GM12878 (cell line): ENCODE data around the gene LAYN. TPM values are rescaled to one million over a fixed set of nuclear protein-coding genes. Genes with fewer than 3 reads are reported as not detected.

Experiments used
- ATAC-seq: fragments of 200-7000 bp; cut with Tn5 transposase; 3 replicates; pipeline ENCODE4 v1.9.1; 2020; ENCODE audit warnings: mild to moderate bottlenecking, moderate library complexity
- BruUV-seq: library from RNA; stranded (reverse); fragments of 400-500 nt; replicated peaks from 2 replicates; lab custom pipeline; 2021; lab: Mats Ljungman, UMichigan
- CTCF ChIA-PET: fragments of 300-600 bp; sonication (Branson Sonifier 250); formaldehyde crosslinking; extraction: SDS; loops from one replicate; lab custom pipeline; 2021; ENCODE audit warnings: inconsistent platforms; lab: Yijun Ruan, JAX
- POLR2A ChIA-PET: fragments of 350-600 bp; formaldehyde crosslinking; extraction: SDS; loops from one replicate; lab custom pipeline; 2021; ENCODE audit warnings: inconsistent platforms; lab: Charles Lee
- RAD21 ChIA-PET: fragments of 300-600 bp; sonication (Branson Sonifier 250); formaldehyde crosslinking; loops from one replicate; lab custom pipeline; 2023; ENCODE audit warnings: antibody characterized with exemption; ENCODE audit not compliant: unreplicated experiment; lab: Charles Lee
- SMC1A ChIA-PET: fragments of 300-600 bp; sonication (Branson Sonifier 250); formaldehyde crosslinking; loops from one replicate; lab custom pipeline; 2023; ENCODE audit not compliant: unreplicated experiment, uncharacterized antibody; lab: Charles Lee
- DNase-seq: peaks from one replicate; pipeline ENCODE4 v3.0.0-alpha.2; 2011; ENCODE audit warnings: low read depth, low spot score
- FAIRE-seq: peaks from 3 replicates; lab custom pipeline; 2011; peaks lifted over from hg19 to GRCh38; lab: Jason Lieb, UNC
- H2AFZ ChIP-seq: 2 replicates; pipeline ENCODE4 v1.6.0; 2011; ENCODE audit warnings: low read depth, low read length, control low read depth; ENCODE audit not compliant: control insufficient read depth
- H3K27ac ChIP-seq: 2 replicates; pipeline ENCODE4 v1.5.1; 2011; ENCODE audit warnings: control low read depth; ENCODE audit not compliant: control insufficient read depth, insufficient read depth
- H3K27me3 ChIP-seq, 2 experiments: replicated peaks in 1 of 2; 2 replicates each; pipeline versions ENCODE4 v1.6.0 to v1.6.1; 2011; ENCODE audit warnings: low read length in 1 of 2; ENCODE audit not compliant: control insufficient read depth in 2 of 2, insufficient read depth in 2 of 2
- H3K36me3 ChIP-seq, 2 experiments: 2 replicates each; pipeline ENCODE4 v1.5.1; 2011; ENCODE audit warnings: low read length in 1 of 2; ENCODE audit not compliant: control insufficient read depth in 2 of 2, insufficient read depth in 2 of 2
- H3K4me1 ChIP-seq: 2 replicates; pipeline ENCODE4 v1.6.1; 2011; ENCODE audit warnings: mild to moderate bottlenecking, low read length, moderate library complexity, mixed read lengths; ENCODE audit not compliant: control insufficient read depth, insufficient read depth
- H3K4me2 ChIP-seq: 2 replicates; pipeline ENCODE4 v1.6.0; 2011; ENCODE audit warnings: control low read depth; ENCODE audit not compliant: control insufficient read depth, insufficient read depth
- H3K4me3 ChIP-seq: fragments of 200-600 bp; sonication (generic); 2 replicates; pipeline ENCODE4 v1.5.1; 2016
- H3K79me2 ChIP-seq: 2 replicates; pipeline ENCODE4 v1.6.0; 2011; ENCODE audit warnings: low read length; ENCODE audit not compliant: control insufficient read depth, insufficient read depth
- H3K9ac ChIP-seq: 2 replicates; pipeline ENCODE4 v1.8.0; 2011; ENCODE audit warnings: low read length, control low read depth, mixed read lengths; ENCODE audit not compliant: control insufficient read depth, insufficient read depth
- H3K9me3 ChIP-seq: replicated peaks from 3 replicates; pipeline ENCODE4 v1.5.1; 2011; ENCODE audit warnings: mild to moderate bottlenecking, low read length; ENCODE audit not compliant: control insufficient read depth, insufficient read depth
- H4K20me1 ChIP-seq: 2 replicates; pipeline ENCODE4 v1.6.0; 2011; ENCODE audit not compliant: control insufficient read depth, insufficient read depth
- ATF7 ChIP-seq: fragments of 450-650 bp; IDR thresholded peaks from 2 replicates; pipeline ENCODE4 v1.6.1; 2016; ENCODE audit warnings: low read depth, mild to moderate bottlenecking
- HCFC1 ChIP-seq: fragments of 150-350 bp; IDR thresholded peaks from 2 replicates; pipeline ENCODE4 v1.6.1; 2014; ENCODE audit warnings: low read length
- IRF5 ChIP-seq: fragments of 450-650 bp; IDR thresholded peaks from 2 replicates; pipeline ENCODE4 v1.6.1; 2017; ENCODE audit warnings: borderline replicate concordance
- PML ChIP-seq: IDR thresholded peaks from 2 replicates; pipeline ENCODE4 v1.6.1; 2012; ENCODE audit warnings: low read length, inconsistent platforms
- WGBS: methylation state at CpG from one replicate; pipeline ENCODE4 v1.1.6; 2016; ENCODE audit warnings: low lambda C conversion rate; ENCODE audit not compliant: insufficient replicate concordance, insufficient coverage; ENCODE audit errors: missing lambda C conversion rate; 5-methylcytosine and 5-hydroxymethylcytosine counted together
- in situ Hi-C: fragments of 300-500 bp; cut with MboI; formaldehyde crosslinking; loops from 9 replicates; pipeline ENCODE4 v1.14.3; 2018; ENCODE audit warnings: mixed read lengths
- intact Hi-C: fragments of 100-400 bp; cut with micrococcal nuclease; formaldehyde crosslinking; loops from one replicate; pipeline ENCODE4 v1.14.2; 2022; ENCODE audit not compliant: unreplicated experiment
- polyA plus RNA-seq, 11 experiments: library from polyadenylated mRNA; depleted of rRNA in 4 of 11; unstranded in 6 of 11; stranded (reverse) in 5 of 11; fragments of >200 nt; fragmentation: Nextera tagmentation in 4 of 11; fragmentation: Illumina TruSeq in 1 of 11; extraction: Ambion mirVana in 4 of 11; extraction: Trizol in 1 of 11; gene quantifications; 1 replicate in 1 of 11; 2 replicates in 10 of 11; pipeline versions ENCODE4 v1.2.1 to v1.2.3, GENCODE V29; 2011 to 2016; ENCODE audit warnings: inconsistent platforms in 2 of 11, missing spikeins in 2 of 11, low read depth in 1 of 11
- total RNA-seq, 4 experiments: library from RNA; depleted of rRNA in 3 of 4; stranded (reverse); fragments of >200 nt in 3 of 4; fragmentation: Illumina TruSeq in 1 of 4; extraction: Trizol in 1 of 4; gene quantifications; 2 replicates each; pipeline versions ENCODE4 v1.2.1 to v1.2.3, GENCODE V29; 2013 to 2021
- TF ChIP-seq, protein P1 (sequence below): fragments of 450-650 bp; formaldehyde crosslinking; IDR thresholded peaks from 2 replicates; pipeline ENCODE4 v1.4.0; 2022; ENCODE audit warnings: mild to moderate bottlenecking, moderate library complexity
- TF ChIP-seq, protein P2 (sequence below): fragments of 150-350 bp; IDR thresholded peaks from 2 replicates; pipeline ENCODE4 v1.6.1; 2016; ENCODE audit warnings: low read depth, low read length

LAYN gene
- total and polyA plus RNA-seq, 10 of the 15 experiments (the other 5 are each of a cell fraction or from before 2014, with no cell fraction given), result 0.06 to 0.14 (median 0.10) TPM; not detected in 7

DNA sequence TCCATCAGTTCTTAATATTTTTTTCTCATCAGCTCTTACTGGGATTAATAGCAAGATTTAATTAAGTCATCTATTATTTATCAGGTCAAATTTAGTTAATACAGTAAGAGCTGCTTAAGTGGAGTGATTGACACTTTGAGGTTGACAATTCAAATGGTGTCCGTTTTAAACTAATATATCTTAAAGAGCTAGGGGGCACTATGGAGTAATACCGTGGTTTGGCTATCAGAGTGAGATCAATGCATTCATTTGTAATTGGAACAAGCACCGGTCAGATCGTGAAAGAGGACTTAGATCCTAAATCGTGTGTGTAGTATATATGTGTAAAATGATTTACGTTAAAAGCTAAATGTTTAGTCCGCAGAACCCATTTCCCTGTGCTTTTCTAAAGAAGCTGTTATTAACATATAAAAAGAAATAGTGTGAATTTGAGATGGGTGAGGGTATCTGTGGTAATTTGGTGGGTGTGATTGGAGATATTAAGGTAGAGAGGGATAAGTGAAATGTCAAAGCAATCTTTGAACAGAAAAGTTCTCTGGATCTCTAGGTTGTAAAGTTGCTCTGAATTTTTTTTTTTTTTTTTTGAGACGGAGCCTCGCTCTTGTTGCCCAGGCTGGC is 64.0 kb downstream of the LAYN start (continued):
- TF ChIP-seq, protein P1, sequence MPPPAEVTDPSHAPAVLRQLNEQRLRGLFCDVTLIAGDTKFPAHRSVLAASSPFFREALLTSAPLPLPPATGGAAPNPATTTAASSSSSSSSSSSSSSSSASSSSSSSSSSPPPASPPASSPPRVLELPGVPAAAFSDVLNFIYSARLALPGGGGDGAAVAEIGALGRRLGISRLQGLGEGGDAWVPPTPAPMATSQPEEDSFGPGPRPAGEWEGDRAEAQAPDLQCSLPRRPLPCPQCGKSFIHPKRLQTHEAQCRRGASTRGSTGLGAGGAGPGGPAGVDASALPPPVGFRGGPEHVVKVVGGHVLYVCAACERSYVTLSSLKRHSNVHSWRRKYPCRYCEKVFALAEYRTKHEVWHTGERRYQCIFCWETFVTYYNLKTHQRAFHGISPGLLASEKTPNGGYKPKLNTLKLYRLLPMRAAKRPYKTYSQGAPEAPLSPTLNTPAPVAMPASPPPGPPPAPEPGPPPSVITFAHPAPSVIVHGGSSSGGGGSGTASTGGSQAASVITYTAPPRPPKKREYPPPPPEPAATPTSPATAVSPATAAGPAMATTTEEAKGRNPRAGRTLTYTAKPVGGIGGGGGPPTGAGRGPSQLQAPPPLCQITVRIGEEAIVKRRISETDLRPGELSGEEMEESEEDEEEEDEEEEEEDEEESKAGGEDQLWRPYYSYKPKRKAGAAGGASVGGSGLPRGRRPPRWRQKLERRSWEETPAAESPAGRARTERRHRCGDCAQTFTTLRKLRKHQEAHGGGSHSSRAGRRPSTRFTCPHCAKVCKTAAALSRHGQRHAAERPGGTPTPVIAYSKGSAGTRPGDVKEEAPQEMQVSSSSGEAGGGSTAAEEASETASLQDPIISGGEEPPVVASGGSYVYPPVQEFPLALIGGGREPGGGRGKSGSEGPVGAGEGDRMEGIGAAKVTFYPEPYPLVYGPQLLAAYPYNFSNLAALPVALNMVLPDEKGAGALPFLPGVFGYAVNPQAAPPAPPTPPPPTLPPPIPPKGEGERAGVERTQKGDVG (CRISPR knock-in tag), result no peak

- no peak overlapping the region for H3K4me2 ChIP-seq
- peaks cover 13% of the 10 kb centered on the region for H3K4me1 ChIP-seq
- DNase-seq (no peak), ATAC-seq (no peak), FAIRE-seq (no peak)
- H3K27ac ChIP-seq, result no peak overlapping the region
- in situ Hi-C loops, result no loop called here
- H3K79me2 ChIP-seq, result peaks cover 37% of the 10 kb centered on the region
- H3K36me3 ChIP-seq, result no peaks in the 10 kb centered on the region
- no peaks in the 10 kb centered on the region for H3K27me3 ChIP-seq
- TF ChIP-seq, protein P2, sequence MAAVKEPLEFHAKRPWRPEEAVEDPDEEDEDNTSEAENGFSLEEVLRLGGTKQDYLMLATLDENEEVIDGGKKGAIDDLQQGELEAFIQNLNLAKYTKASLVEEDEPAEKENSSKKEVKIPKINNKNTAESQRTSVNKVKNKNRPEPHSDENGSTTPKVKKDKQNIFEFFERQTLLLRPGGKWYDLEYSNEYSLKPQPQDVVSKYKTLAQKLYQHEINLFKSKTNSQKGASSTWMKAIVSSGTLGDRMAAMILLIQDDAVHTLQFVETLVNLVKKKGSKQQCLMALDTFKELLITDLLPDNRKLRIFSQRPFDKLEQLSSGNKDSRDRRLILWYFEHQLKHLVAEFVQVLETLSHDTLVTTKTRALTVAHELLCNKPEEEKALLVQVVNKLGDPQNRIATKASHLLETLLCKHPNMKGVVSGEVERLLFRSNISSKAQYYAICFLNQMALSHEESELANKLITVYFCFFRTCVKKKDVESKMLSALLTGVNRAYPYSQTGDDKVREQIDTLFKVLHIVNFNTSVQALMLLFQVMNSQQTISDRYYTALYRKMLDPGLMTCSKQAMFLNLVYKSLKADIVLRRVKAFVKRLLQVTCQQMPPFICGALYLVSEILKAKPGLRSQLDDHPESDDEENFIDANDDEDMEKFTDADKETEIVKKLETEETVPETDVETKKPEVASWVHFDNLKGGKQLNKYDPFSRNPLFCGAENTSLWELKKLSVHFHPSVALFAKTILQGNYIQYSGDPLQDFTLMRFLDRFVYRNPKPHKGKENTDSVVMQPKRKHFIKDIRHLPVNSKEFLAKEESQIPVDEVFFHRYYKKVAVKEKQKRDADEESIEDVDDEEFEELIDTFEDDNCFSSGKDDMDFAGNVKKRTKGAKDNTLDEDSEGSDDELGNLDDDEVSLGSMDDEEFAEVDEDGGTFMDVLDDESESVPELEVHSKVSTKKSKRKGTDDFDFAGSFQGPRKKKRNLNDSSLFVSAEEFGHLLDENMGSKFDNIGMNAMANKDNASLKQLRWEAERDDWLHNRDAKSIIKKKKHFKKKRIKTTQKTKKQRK, result no peak
- TF ChIP-seq IRF5 (no peak), ATF7 (peak; percentile 56; the same call in 1 of the 2 replicates), PML (no peak), HCFC1 (no peak)
- BruUV-seq, result no TSS peak
- no peak overlapping the region for H2AFZ ChIP-seq
- H4K20me1 ChIP-seq, result no peaks in the 10 kb centered on the region
- no peak overlapping the region for H3K9ac ChIP-seq
- CTCF ChIA-PET, result interaction anchor here (0.8 to 7.1 kb wide), 14 partner anchors 11 to 236 kb away, joined by 3 to 174 read pairs (median 3); partner anchors contain the start of gene PPP2R1B
- RAD21 ChIA-PET, result interaction anchor here (1.0 to 5.3 kb wide), 8 partner anchors 15 to 171 kb away, joined by 3 to 90 read pairs (median 5); partner anchors contain the start of gene PPP2R1B
- WGBS, result 73% methylated on average over 4 of the region's 4 CpGs
- H3K9me3 ChIP-seq, result no peaks in the 10 kb centered on the region; the same call in 1 of the 3 replicates
- intact Hi-C loops, result loop anchor here (10.0 kb wide), 1 partner anchor 379 kb away; no protein-coding TSS in a partner anchor
- POLR2A ChIA-PET, result interaction anchor here (1.2 to 2.3 kb wide), 4 partner anchors 91 to 172 kb away, joined by 3 to 8 read pairs (median 6); partner anchors contain the start of gene PPP2R1B
- SMC1A ChIA-PET, result interaction anchor here (0.7 to 2.3 kb wide), 9 partner anchors 10 to 171 kb away, joined by 3 to 26 read pairs (median 5); no protein-coding TSS in a partner anchor
- no peak overlapping the region for H3K4me3 ChIP-seq
Observed at GRCh38 chr11:111605681-111606080, 65.2 kb downstream of the LAYN start.
